GM12865 (cell line): Measurements from ENCODE around the gene UAP1L1.
A peak's percentile ranks its signal among the peaks of the same experiment; 100 is the strongest.

Experiments used
- DNase-seq: peaks from one replicate; pipeline ENCODE4 v3.0.0; 2010; ENCODE audit warnings: low read depth
- H3K4me3 ChIP-seq: 2 replicates; pipeline ENCODE4 v1.5.1; 2011; ENCODE audit warnings: mild to moderate bottlenecking, low read depth, low read length, control low read depth
- TF ChIP-seq, protein P1 (sequence below): IDR thresholded peaks from 2 replicates; pipeline ENCODE4 v1.5.1; 2011; ENCODE audit warnings: low read length, control low read depth, low read depth, inconsistent platforms; ENCODE audit not compliant: insufficient read depth; ENCODE audit errors: missing control alignments

The UAP1L1 gene, protein sequence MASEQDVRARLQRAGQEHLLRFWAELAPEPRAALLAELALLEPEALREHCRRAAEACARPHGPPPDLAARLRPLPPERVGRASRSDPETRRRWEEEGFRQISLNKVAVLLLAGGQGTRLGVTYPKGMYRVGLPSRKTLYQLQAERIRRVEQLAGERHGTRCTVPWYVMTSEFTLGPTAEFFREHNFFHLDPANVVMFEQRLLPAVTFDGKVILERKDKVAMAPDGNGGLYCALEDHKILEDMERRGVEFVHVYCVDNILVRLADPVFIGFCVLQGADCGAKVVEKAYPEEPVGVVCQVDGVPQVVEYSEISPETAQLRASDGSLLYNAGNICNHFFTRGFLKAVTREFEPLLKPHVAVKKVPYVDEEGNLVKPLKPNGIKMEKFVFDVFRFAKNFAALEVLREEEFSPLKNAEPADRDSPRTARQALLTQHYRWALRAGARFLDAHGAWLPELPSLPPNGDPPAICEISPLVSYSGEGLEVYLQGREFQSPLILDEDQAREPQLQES

DNA sequence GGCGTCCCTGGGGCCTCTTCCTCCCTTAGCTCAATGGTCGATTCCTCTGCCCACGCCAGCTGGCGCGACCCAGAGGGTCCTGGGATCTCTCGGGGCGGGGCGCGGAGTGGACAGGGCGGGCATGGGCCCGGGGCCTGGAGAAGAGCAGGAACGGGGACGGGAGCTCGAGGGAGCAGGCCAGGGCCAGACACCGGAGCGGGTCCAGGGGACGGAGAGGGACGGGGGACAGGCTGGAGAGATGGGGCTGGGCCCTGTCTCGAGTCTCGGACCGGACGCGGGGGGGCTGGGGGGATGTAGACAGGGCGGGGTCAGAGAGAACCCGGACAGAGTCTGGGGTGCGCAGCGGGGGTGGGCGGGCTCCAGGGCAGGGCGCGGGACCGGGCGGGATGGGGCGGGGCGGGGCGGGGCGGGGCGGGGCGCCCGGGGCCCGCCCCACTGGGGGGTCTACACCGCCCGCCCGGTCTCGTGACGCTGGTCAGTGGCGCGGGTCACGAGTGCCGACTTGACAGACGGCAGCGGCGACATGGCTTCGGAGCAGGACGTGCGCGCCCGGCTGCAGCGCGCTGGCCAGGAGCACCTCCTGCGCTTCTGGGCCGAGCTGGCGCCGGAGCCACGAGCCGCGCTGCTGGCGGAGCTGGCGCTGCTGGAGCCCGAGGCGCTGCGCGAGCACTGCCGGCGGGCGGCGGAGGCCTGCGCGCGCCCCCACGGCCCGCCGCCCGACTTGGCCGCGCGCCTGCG, at the start of gene UAP1L1:
UAP1L1 (plus strand) TSS at position 508 of the 738 bp plus-strand sequence; CDS start at position 524, 16 bp downstream.
- H3K4me3 ChIP-seq: peak within 1 kb of the TSS; percentile 73
- peak; percentile 86 for DNase-seq
- TF ChIP-seq, protein P1, sequence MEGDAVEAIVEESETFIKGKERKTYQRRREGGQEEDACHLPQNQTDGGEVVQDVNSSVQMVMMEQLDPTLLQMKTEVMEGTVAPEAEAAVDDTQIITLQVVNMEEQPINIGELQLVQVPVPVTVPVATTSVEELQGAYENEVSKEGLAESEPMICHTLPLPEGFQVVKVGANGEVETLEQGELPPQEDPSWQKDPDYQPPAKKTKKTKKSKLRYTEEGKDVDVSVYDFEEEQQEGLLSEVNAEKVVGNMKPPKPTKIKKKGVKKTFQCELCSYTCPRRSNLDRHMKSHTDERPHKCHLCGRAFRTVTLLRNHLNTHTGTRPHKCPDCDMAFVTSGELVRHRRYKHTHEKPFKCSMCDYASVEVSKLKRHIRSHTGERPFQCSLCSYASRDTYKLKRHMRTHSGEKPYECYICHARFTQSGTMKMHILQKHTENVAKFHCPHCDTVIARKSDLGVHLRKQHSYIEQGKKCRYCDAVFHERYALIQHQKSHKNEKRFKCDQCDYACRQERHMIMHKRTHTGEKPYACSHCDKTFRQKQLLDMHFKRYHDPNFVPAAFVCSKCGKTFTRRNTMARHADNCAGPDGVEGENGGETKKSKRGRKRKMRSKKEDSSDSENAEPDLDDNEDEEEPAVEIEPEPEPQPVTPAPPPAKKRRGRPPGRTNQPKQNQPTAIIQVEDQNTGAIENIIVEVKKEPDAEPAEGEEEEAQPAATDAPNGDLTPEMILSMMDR: no peak

DNA sequence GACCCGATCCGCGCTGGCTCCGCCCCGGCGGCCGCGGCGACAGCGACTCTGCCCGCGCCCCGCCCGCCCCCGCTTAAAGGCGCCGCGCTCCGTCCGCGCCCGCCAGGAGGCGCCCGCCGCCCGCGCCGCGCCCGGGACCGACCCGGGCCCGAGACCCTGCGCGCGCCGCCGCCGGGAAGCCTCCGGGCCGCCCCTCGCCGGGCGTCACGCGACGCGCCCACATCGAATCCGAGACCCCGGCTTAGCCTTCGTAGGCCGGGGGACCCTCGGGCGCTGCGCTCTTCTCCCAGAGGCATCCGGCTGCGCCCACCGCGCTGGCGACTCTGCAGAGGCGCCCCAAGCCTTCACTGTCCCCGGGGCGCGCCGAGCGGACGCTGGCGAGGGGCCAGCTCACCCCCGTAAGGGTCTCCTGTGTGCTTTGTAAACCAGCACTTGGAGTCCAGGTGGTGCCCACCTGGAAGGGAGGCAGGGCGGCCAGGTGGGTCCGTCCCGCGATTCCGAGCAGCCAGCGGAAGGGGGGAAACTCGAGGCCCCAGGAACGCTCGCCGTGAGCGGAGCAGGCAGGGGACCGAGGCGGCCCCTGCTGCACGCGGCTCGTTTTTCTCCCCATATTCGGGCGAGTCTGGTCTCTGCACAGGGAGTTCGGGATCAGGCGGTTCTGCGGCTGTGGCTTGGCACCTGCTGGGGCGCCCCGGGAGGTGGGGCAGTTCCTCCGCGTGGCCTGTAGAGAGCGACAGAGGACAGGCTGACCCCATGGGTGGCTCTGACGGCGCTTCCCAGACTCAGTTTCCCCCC, 48.9 kb upstream of the UAP1L1 start:
- DNase-seq: peak; percentile 62
- TF ChIP-seq, protein P1: peak; percentile 60

DNA sequence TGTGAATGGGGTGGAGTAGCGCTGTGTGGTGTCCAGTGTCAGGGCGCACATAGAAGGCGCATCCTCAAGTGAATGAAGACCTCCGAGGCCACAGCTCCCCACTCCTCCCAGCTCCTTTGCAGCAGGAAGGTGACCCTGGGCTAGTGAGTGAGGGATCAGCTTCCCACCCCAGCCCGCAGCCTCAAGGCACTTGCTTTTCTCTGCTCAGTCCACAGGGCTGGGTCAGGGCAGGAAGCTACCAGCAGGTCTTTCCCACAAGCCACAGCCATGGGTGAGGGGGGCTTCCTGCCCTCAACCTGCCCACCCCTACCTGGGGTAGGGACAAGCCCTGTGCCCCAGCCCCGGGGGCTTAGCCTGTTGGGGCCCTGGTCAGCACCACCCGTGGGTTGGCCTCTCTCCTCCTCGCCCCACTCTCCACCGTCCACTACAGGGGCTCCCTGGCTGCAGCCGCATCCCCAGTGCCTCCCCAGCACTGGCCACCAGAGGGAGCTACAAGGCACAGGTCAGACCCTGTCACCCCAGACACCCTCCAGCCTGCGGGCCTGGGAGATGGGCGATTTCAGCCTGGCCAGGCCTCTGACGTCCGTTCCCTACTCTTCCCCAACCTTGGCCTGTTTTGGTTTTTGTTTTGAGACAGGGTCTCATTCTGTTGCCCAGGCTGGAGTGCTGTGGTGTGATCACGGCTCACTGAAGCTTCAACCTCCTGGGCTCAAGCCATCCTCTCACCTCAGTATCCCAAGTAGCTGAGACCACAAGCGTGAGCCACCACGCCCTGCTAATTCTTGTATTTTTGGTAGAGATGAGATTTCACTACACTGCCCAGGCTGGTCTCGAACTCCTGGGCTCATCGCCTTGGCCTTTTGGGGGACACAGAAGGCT, 48.0 kb upstream of the UAP1L1 start:
- DNase-seq: peak; percentile 82
- H3K4me3 ChIP-seq: no peak overlapping the region
- TF ChIP-seq, protein P1: peak; percentile 98

More for the DNA sequence above, 48.9 kb upstream of the UAP1L1 start:
- H3K4me3 ChIP-seq: peak overlapping the region; percentile 10; the same call in 1 of the 2 replicates

DNA sequence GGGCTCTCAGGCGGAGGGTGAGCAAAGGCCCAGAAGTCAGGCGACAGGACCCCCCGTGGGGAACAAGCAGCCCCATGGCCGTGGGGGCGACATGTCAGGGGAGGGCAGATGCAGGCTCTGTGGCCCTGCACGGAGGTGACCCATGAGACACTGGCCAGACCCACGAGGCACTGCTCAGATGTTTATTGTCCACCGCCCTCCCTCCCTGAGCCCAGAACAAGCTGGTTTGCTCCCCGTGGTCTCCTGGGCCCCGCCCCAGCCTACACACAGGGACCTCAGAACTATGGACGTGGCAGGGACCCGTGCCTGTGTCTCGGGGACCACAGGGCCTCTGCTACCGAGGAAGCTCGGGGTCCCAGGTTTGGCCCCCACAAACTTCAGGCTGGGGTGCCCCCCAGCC, 47.3 kb upstream of the UAP1L1 start:
- TF ChIP-seq, protein P1: no peak
- H3K4me3 ChIP-seq: no peak overlapping the region
- no peak for DNase-seq

DNA sequence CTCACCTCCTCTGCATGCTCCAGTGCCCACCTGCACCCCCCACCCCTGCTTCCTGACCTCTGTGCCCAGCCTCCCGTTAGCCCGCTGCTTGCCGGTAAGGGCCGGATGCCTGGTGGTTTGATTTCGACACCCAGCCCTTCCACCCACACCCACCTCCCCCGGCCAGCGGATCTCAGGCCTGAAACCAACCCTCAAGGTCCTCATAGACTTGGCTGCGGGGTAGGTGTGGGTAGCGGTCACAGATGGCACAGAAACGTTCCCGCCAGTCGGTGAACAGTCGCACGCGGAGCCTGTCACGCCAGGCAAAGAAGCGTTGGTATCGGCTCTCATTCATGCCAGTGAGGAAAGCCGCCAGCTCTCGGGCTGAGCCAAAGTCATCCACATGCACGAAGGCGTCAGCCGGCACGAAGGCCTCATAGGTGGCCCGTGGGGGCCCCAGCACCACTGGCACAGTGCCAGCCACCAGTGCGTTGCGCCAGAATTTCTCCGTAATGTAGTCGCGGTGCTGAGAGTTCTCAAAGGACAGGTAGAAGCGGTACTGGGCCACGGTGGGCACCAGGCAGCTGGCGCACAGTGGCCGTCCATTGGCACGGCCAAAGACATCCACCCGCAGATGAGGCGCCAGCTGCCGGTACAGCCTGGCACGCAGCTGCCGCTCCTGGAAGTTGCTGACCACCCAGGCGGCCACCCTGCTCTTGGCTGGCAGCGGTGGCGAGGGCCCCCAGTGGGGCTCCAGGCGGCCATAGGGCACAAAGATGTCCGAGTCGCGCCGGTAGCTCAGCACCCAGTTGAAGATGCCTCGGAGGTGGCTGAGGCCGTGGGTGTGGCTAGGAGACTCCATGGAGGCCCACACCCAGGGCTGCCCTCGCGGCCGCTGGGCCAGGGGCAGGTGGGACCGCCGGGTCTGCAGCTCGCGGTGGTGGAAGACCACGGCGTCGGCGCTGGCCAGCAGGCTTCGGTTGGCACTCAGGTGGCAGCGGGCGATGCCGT, 46.5 kb upstream of the UAP1L1 start:
- peak overlapping the region; percentile 6 for H3K4me3 ChIP-seq
- DNase-seq: peak; percentile 81
- TF ChIP-seq, protein P1: no peak
